ENCODE measurements around the gene MYH1.

DNA sequence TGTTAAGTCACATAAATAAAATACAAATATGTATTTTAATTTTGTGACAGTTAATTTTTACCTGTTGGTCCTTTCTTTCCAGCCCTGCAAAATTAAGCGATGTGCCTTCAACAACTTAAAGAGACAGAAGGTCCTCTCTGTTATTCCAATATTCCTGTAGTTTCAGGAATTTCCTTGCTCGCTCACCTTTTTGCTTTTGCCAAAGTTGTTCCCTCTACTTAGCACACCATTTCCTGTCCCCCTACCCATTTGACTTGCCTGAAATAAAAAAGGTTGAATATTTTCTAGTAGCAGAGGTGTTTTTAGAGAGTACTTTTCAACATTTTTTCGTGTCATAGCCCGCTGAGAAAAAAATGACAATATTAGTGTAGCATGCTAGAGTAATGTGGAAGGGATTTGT is 31.7 kb upstream of the MYH1 start:
- TF ChIP-seq CTCF (IDR thresholded peaks at IDR 0.05; ENCODE audit: low read depth, low read length, missing input control) (no peak), RAD21 (IDR thresholded peaks at IDR 0.05) (no peak), JUND (IDR thresholded peaks at IDR 0.05) (no peak)

All from liver (tissue), 3 donors.